HL-60/S4 treated with retinoic acid at 250 ng/mL for 4 days and 3 days (cell line): ENCODE results near the gene ENDOV.

Experiments used
- in situ Hi-C: fragments of 300-500 bp; cut with MboI; formaldehyde crosslinking; loops from 2 replicates; pipeline ENCODE4 v1.7.0; 2022; ENCODE audit warnings: low sequenced_read_pairs

The ENDOV gene

DNA sequence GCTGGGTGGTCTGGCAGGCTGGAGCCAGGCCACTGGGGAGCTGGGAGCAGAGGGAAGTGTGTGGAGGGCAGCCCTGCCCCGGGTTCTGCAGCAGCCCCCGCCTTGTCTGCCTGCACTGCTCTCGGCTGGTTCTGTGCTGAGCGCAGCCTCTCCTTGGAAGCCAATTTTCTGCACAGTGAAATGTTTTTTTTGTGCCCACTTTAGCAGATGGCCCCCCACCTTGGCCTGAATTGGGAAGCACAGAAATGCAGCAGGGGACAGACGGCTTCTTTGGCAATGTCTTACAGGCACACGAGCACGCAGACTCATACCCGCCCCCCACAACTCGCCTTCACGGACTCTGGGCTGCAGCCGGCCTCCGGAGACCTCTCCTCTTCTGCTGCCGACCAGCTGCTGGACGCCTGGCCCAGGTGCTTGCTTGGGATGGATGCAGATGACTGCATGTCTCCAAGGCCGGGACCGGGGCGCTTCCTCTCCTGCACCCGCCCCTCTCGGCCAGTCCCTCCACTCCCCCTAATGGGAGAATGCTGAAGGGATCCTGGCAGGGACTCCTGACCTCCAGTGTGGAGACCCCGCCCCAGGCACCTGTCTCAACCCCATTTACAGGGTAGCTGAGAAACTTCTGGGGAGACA is 46.7 kb downstream of the ENDOV start:
- in situ Hi-C loops, result no loop called here

DNA sequence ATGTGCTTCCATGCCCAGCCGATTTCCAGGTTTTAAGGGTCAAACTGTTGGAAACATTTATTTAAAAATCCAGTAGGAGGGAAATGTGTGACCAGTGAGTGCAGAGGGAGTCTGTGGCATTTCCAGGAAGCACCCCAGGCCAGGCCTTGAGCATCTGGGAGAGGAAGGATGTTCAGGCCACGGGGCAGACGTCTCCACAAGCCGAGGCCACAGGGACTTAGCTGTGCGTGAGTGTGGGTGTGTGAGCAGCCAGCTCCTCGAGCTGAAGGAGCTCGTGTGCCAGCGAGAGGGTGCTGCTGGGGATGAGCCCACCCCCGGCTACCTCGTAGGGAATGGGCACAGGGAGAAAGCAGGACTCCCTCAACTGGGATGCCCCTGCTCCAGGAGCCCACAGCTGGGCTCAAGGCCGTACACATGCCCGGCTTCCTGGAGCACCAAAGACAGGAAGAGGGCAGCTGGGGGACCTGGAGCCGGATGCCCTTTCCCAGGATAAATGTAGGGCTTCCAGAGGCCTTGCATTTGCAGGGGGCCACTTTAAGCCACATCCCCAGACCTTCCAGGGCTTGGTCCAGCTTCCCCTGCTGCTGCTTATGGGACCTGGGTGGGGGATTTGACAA is 48.9 kb downstream of the ENDOV start:
- in situ Hi-C loops, result no loop called here

DNA sequence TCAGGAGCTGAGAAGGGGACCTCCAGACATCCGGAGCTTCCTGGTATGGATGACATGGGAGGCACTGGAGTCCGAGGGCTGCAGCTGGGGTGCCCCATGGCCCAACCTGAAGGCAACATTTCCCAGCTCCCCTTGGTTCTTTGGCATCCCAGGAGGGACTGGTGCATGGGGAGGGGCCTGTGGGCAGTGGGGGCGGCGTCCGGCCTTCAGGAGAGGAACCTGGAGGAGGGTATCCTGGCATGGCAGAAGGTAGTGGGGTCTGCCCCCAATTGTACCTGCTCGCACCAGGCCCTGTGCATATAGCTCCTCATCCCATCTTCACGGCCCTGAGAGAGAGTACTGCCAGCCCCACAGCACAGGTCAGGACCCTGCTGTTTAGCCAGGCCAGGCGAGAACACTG is 49.5 kb downstream of the ENDOV start:
- in situ Hi-C loops, result no loop called here

DNA sequence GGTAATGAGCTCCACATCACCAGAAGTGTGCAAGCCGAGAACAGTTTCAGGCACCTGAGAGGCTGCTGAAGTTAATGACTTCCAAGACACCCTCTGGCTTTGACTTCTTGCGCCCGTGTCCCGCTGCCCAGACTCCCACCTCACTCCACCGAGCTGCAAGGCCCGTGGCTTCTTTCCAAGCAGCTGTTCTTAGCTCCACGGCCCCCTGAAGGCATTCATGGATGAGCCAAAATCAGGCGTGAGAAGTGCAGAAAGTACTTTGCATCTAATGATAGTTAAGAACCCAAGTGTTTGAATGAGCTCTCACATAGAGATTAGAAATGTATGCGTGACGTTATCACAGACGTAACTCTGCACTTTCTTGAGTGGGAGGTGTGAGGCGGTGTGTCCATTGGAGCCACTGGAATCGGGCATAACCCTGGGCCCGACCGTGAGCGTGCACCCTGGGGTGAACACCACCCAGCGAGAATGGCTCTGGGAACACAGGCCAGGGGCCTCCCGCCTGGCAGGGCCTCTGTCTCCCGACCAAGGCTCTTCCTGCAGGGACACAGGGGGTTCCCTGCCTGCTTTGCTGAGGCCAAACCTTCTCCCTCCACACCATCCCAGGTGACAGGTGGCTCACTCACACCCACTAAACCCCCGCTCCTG is 50.5 kb downstream of the ENDOV start:
- in situ Hi-C loops, result no loop called here

DNA sequence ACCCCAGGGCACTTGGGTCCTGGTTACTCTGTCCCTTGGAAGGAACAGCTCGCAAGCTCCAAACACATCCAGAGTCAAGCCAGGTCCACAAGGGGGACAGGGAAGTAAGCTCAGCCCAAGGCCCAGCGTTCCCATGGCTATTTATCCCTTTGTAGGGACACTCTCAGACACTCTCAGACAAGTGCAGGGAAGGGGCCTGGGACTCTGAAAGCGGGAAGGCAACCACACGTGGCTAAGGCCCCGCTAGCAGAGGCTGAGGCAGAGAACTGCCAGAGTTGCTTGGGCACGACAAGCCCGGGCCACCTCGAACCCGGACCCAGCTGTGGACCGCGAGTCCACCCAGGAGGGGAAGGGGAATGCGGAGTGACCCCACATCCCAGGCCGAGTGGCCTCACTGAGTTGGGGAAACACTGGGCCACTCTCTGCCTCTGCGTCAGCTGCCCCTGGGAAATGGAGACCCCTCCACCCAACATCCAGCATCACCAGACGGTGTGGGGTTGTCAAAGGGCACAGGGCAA is 51.3 kb downstream of the ENDOV start:
- in situ Hi-C loops, result no loop called here

DNA sequence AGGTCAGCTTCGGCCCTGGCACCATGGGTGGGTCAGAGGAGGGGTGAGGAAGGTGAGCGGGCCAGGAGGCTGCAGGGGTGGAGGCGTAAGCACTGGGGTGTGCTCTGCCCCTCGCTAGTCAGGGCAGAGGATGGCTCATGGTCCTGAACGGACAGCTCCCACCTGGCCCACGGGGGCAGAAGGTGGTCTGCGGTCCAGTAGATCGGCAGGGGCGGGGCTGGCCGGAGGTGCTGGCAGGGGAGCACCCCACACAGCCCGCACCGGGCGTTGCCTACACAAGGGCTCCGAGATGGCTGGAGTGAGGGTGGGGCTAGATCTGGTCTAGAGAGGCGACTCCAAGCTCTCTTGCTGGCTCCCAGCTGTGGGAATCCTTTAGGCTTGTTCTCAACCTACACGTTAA is 53.3 kb downstream of the ENDOV start:
- in situ Hi-C loops, result no loop called here

DNA sequence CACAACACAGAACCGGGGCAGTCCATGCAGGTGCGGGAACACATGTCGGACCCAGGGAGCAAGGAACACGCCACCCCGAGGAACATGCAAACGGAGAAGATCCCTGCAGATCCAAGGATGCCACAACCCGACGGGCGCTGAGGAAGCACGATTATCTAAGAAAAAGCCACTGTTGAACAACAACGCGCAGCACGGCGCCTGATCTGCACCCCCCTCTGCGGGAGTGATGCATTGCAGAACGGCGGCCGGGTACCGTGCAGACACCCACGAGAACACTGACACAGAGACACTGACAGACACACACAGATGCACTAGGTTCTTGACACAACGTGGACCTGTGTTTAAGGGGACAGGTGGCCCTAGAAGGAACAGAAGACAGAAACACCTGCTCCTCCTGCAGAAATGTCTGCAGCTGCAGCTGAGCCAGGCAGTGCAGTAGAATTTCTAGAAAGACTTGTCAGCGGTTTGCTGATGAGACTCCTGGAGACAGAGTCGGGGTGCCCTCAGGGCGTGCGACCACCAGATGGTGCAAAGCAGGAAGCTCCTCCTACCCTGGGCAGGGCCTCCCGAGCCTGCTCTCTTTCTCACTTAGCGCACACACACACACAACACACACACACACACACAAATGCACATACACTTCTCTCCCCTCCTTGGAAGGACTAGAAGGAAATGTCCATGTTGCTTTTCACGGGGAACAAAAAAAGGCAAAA is 54.0 kb downstream of the ENDOV start:
- in situ Hi-C loops, result no loop called here

DNA sequence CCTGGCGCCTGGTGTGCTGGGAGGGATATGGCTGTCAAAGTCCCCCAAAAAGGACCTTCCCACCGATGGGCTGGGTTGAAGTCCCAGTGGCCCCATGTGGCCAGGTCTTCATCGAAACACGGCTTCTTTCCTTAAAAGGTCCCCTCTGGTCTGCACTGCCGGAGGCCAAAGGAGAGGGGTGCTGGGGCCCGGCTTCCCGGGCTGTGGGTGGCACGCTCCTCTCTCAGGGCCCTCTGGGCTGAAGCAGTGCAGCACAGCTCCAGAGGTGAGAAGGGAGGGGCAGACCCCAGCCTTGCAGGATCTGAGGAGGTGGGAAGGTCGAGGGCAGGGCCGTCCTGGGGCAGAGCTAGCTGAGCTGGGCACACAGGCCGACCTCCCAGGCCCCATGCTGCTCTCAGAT is 54.7 kb downstream of the ENDOV start:
- in situ Hi-C loops, result no loop called here

DNA sequence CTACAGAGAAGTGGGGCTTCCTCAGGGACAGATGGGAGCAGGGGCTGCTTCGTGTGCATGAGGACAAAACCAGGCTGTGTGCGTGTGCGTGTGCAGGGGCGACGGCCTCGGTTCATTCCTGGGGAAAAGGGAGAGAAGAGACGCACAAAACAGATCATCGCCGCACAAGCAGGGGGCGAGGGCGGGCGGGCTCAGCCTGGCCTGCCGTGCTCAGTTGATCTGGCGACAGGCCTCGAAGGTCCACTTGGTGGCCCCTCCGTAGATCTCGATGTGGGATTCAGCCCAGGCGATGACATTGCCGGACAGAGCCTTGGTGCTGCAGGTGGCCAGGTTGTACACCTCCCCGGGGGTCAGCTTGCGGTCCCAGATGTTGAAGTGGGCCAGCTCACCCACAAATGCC is 55.6 kb downstream of the ENDOV start:
- in situ Hi-C loops, result no loop called here

DNA sequence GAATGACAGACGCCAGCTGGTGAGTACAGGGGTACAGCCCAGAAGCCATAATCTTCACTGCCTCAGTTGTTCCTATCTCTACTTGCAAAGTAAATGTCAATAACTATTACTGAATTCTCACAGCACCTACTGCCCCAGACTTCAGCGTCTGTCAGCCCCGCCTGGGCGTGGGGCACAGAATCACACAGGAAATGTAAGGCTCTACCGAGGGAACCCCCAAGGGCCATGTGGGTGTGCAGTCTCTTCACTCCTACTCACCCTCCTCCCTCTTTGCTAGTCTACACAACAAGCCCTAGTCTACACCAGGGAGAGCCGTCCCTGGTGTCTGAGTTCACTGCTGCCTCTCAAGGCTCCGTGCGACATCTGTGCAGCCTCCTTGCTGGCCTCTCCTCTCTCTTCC is 57.0 kb downstream of the ENDOV start:
- in situ Hi-C loops, result no loop called here

DNA sequence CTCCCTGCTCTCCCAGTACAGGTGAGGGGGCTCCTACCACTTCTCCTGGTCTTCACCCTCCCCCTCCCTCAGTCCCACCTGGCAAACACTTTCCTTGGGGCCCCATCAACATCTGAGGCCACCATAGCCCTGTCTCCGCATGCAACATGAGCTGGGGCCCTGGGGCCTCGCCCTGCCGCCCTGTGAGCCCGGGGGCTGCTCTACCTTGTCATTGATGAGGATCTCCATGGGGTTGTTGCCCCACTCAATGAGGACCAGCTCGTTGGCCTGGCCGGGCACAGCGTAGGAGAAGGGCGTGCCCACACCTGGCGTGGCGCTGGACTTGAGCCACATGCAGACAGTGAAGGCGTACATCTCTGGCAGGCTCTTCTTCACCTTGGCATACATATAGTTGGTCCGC is 58.0 kb downstream of the ENDOV start:
- in situ Hi-C loops, result no loop called here

DNA sequence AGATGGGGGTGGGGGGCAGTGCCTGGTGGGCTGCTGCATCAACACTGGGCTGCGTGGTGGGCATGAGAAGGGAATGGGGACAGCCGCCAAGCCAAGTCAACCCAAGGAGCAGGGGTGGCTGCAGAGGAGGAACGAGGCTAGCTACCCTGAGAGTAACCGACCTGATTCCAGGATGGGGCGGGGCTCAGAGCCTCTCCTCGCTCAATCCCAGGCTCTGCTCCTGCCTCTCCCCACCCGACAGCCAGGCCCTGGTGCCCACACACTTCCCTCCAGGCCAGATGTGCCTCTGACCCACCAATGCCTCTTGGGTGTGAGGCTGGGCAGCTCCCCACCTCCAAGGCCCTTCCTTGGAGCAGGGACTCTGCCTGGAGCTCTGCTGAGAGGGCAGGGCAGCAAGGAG is 58.7 kb downstream of the ENDOV start:
- in situ Hi-C loops, result no loop called here

DNA sequence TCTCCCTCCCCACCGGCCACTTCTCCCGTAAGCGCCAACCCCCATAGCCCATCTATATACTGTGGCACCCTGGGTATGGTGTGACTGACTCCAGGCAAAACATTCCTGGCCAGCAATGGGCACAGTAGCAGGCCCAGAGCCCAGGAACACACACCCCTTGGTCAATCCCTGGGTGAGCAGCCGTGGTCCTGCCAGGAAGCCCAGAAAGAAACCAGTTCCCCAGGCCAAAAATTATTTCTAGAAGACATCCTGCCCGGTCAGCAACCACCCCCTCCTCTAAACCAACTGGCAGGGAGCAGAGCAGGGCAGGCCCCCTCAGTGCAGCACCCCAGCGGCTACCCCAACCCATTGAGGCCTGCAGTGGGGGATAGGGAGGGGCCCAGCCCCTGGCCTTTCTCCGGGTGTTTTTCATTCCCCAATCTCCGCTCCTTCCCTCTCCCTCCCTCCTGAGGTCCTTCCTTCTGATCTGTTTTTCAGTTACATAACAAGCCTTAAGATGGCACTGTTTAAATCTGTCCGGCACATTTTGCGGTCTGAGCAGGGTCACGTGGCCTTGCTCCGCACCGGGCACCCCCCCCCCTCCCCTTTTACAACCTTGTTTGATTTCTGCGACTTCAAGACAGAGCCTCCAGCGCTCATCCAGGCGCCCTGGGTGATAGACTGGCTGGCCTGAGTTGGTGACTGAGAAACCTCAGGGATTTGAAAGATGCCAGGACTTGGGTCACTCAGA is 59.4 kb downstream of the ENDOV start:
- in situ Hi-C loops, result no loop called here

DNA sequence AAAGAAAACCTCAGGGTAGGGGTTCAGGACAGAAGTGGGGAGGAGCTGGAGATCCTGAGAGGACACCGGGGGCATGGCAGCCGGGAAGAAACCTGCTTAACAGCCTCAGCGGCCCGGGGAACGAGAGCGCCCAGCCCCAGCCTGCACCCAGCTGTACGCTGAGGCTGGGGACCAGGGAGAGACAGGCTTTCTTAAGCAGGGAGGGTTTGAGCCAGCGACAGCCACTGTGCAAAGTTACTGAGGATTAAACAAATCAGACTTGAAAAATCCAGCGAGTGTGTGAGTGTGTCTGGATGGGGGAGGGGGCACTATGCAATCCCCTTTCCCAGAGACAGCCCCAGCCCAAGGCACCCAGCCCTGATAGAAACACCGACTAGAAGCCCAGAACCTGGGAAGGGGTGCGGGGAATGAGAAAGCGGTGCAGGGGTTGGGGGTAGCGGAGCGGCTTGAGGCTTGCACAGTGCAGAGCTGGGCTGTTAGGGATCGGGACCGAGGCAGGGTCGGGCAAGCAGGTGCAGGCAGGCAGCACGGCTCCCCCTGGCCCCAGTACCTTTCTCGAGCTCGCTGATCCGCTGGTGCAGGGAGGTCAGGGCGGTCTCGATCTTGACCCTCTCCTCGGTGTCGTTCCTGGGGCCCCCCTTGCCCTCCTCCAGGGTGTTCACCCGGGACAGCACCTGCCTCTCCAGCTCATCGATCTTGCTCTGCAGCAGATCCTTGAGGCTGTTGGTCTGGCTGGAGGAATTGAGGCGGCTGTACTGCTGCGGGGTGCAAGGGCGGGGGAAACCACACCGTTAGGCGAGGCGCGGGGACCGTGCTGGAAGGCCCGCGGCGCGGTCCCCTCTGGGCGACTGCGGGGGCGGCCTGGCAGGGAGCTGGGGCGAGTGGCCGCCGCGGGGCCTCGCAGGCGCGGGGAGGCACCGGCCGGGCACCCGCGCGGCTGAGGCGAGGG is 60.3 kb downstream of the ENDOV start:
- in situ Hi-C loops, result no loop called here

DNA sequence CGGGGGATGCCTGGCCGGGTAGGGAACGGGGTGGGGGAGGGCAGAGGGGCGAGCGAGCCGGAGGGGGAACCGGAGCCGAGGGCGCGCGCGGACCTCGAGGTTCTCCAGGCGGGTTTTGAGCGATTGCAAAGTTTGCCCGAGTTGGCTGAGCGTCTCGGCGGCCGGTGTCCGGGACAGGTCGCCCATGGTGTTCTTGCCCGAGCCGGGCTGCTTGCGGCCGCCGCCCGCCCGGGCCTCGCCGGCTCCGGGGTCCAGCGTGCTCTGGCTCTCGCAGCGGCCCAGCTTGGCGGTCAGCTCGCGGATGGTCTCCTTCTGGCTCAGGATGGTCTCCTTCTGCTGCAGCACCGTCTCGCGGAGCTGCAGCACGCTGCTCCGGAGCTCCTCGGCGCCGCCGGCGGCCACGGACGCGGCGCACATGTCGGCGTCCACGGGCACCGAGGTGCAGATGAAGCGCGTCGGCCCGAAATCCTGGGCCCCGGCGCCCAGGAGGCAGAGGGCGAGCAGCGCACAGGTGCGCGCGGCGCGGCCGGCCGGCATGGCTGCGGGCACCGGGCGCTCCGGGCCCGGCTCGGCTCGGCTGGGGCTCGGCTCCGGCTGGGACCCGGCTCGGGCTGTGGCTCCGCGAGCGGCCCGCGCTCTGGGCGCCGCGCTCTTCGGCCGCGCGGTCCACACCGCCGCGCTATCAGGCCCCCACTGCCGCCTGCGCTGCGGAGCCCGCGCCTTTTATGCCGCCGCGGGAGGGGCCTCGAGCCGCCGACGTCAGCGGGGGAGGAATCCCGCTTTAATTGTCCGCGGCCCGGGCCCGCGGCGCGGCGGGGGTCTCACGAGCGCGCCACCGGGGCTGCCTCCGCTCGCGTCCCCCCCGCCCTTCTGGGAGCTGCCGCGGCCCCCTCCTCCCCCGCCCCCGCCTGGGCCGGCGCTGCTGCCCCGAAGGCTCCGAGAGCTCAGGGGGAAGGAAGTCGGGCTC is 61.2 kb downstream of the ENDOV start, which contains the start of gene NPTX1:
Gene NPTX1 (minus strand): TSS at position 698 of the 967 bp plus-strand sequence. CDS start 161 bp downstream, at position 537.
- in situ Hi-C loops, result no loop called here

DNA sequence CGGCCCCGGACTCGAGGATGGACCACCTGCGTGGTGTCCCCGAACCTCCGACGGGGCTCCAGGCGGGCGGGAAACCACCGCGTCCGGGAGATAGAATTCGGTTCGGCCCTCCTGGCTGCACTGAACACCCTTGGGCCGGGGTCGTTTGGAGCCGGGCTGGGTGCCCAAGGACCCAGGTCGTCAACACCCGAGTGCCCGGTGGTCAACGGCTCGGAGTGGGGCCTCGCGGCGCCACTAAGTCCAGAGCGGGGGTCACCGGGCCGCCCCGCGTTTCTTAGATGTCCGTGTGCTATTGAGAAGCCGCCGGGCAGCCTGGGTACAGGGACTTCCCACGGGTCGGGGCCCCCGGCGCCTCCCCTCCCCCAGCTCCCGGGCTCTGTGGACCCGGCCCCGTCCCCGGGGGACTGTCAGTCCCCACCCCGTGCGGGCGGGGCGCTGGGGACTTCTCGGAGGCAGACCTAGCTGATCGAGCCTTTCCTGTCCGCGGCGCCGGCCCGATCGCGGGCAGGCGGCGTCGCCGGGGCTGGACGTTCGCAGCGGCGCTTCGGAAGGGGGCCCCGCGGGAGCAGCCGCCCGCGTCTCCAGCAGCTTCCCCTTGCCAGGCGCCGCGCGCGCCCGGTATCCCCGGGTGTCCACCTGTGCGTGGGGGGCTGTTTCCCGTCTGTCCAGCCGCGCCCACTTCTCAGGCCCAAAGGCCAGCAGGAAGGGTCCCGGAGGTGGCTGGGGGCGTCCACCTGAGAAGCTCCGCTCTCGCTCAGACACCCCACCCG is 62.1 kb downstream of the ENDOV start:
- in situ Hi-C loops, result no loop called here

DNA sequence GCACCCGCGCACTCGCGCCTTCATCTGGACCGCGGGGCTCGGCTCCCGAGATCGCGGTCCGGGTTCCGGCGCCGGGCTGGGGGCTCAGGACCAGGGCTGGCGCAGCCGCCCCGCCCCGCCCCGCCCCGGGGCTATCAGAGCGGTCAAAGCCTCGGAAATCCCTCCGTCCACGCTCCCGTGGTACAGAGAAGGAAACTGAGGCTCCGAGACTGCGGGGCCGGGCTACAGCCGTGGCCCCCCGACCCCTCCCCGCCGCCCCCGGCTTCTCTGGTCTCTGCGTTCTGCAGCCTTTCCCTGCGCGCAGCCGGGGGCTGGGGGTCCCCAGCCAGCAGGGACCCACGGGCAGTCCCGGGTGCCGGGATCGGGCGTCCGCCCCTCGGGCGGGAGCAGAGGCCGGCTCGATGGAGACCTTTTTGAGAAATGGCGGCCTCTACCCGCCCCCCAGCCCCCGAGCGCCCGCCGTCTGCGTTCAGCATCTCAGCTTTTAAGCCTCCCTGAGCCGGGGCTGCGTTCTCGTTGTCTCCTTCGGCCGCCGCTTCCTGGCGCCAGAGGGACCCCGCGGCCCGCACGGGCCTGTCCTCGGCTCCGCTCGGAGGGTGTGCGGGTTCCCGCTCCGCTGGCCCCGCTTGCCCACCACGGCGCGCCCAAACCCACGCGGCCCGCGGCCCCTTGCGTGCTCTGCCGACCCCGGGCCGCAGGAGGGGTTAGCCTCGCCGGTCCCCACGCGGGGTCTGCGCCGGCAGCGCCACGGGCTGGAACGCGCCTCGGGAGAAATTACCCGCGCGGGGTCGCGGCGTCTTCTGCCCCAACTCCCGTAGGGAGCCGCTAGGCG is 62.9 kb downstream of the ENDOV start:
- in situ Hi-C loops, result no loop called here
